ENCODE measurements around the gene MAL.

DNA sequence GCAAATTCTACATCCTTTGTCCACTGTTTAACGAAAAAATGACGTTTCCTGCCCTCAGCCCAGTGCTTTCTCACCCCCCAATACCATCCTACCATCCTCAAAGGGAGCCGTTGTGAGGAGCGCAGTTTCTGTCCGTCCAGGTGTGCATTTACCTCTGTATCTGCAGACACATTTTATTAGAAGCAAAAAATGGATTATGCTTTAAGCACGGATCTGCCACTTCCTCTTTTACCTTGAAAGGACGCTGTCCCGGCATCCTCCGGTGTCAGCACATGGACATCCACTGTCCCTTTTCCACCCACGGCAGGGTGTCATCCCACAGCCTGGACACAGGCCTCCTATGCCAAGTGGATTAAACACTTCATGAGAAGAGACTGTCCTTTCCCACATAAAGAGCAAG lies 7.2 kb upstream of the MAL start:
- TF ChIP-seq POLR2AphosphoS5 (IDR thresholded peaks at IDR 0.05; ENCODE audit: low read depth, low read length) (no peak), POLR2A (IDR thresholded peaks at IDR 0.05; ENCODE audit: low read depth, low read length) (no peak), TAF1 (IDR thresholded peaks at IDR 0.05; ENCODE audit: borderline replicate concordance, low read depth, low read length) (no peak)

Data from GM12892 (cell line).